Stimulated activated naive B cell treated with anti-CD40 and anti-IgM and Interleukin-4, amounts not matched to agents 10 μg/mL and 1 μg/mL and 100 μg/mL, for 72 hours (primary cell): ENCODE measurements around the gene YAP1.

ENCODE experiments used
- ATAC-seq, 2 donors: fragments of 150-1000 bp; cut with Tn5 transposase; replicated peaks; 2 replicates each; pipeline ENCODE4 v1.10.0; 2021; ENCODE audit warnings: moderate library complexity in 1 of 2
- DNase-seq: peaks from one replicate; pipeline ENCODE4 v3.0.0; 2021
- H3K27ac Mint-ChIP-seq: one replicate; pipeline ENCODE4 v1.8.0; 2022; ENCODE audit warnings: mild to moderate bottlenecking, mixed read lengths
- H3K27me3 Mint-ChIP-seq, 2 donors: one replicate each; pipeline ENCODE4 v1.8.0; 2022; ENCODE audit warnings: mixed read lengths in 2 of 2
- H3K36me3 Mint-ChIP-seq, 2 donors: one replicate each; pipeline ENCODE4 v1.8.0; 2022; ENCODE audit warnings: mixed read lengths in 2 of 2, mild to moderate bottlenecking in 1 of 2
- H3K4me1 Mint-ChIP-seq, 2 donors: one replicate each; pipeline ENCODE4 v1.8.0; 2022; ENCODE audit warnings: mixed read lengths in 2 of 2, mild to moderate bottlenecking in 1 of 2
- H3K4me3 Mint-ChIP-seq, 2 donors: one replicate each; pipeline ENCODE4 v1.8.0; 2022; ENCODE audit warnings: mild to moderate bottlenecking in 2 of 2, mixed read lengths in 2 of 2, moderate library complexity in 1 of 2
- H3K9me3 Mint-ChIP-seq, 2 donors: one replicate each; pipeline ENCODE4 v1.8.0; 2022; ENCODE audit warnings: mixed read lengths in 2 of 2, mild to moderate bottlenecking in 1 of 2

Gene YAP1

GRCh38 chr11:102158164-102158735 is 48.0 kb downstream of the YAP1 start:
- DNase-seq (no peak), ATAC-seq (no peak)
- Mint-ChIP-seq H3K27me3 (peaks cover 0 to 8% of the 10 kb centered on the region in 2 donors), H3K27ac (no peak overlapping the region), H3K9me3 (no peaks in the 10 kb centered on the region), H3K36me3 (no peaks in the 10 kb centered on the region), H3K4me1 (no peaks in the 10 kb centered on the region), H3K4me3 (no peak overlapping the region)

- H3K27ac Mint-ChIP-seq, result no peak overlapping the region
- ATAC-seq (no peak), DNase-seq (no peak)
- no peak overlapping the region for H3K4me3 Mint-ChIP-seq
- H3K4me1 Mint-ChIP-seq, result no peaks in the 10 kb centered on the region
- H3K9me3 Mint-ChIP-seq, result no peaks in the 10 kb centered on the region
- peaks cover 4 to 7% of the 10 kb centered on the region in 2 donors for H3K27me3 Mint-ChIP-seq
- H3K36me3 Mint-ChIP-seq, result no peaks in the 10 kb centered on the region
Observed at GRCh38 chr11:102163368-102163767, 53.1 kb downstream of the YAP1 start.

- Mint-ChIP-seq H3K4me3 (no peak overlapping the region), H3K36me3 (no peaks in the 10 kb centered on the region), H3K9me3 (no peaks in the 10 kb centered on the region), H3K27me3 (peaks cover 7 to 11% of the 10 kb centered on the region in 2 donors), H3K27ac (no peak overlapping the region), H3K4me1 (no peaks in the 10 kb centered on the region)
- DNase-seq (no peak), ATAC-seq (no peak)
Observed at GRCh38 chr11:102166175-102167064, 56.2 kb downstream of the YAP1 start.

GRCh38 chr11:102168481-102168880 is 58.2 kb downstream of the YAP1 start:
- peaks cover 21% of the 10 kb centered on the region in 2 donors for H3K27me3 Mint-ChIP-seq
- H3K4me3 Mint-ChIP-seq, result no peak overlapping the region
- no peak overlapping the region for H3K27ac Mint-ChIP-seq
- ATAC-seq, result no peak
- H3K4me1 Mint-ChIP-seq, result no peaks in the 10 kb centered on the region
- no peaks in the 10 kb centered on the region for H3K36me3 Mint-ChIP-seq
- H3K9me3 Mint-ChIP-seq, result no peaks in the 10 kb centered on the region
- no peak for DNase-seq

GRCh38 chr11:102171101-102171500 is 60.9 kb downstream of the YAP1 start:
- ATAC-seq, result no peak
- no peak for DNase-seq

GRCh38 chr11:102172127-102172848 is 62.0 kb downstream of the YAP1 start:
- ATAC-seq, result no peak
- Mint-ChIP-seq H3K27me3 (peaks cover 17 to 19% of the 10 kb centered on the region in 2 donors), H3K36me3 (no peaks in the 10 kb centered on the region), H3K9me3 (no peaks in the 10 kb centered on the region), H3K27ac (peak overlapping the region; percentile 10), H3K4me1 (no peaks in the 10 kb centered on the region), H3K4me3 (no peak overlapping the region)
- DNase-seq, result no peak

More at GRCh38 chr11:102171101-102171500, 60.9 kb downstream of the YAP1 start:
- Mint-ChIP-seq H3K9me3 (no peaks in the 10 kb centered on the region), H3K4me1 (no peaks in the 10 kb centered on the region), H3K4me3 (no peak overlapping the region), H3K27ac (no peak overlapping the region), H3K36me3 (no peaks in the 10 kb centered on the region), H3K27me3 (peaks cover 17% of the 10 kb centered on the region in 2 donors)

GRCh38 chr11:102177126-102177525 is 66.9 kb downstream of the YAP1 start:
- Mint-ChIP-seq H3K4me3 (no peak overlapping the region), H3K27me3 (peaks cover 7 to 15% of the 10 kb centered on the region in 2 donors), H3K9me3 (no peaks in the 10 kb centered on the region), H3K27ac (no peak overlapping the region), H3K36me3 (no peaks in the 10 kb centered on the region), H3K4me1 (no peaks in the 10 kb centered on the region)
- DNase-seq (no peak), ATAC-seq (no peak)

GRCh38 chr11:102177974-102178631 is 67.9 kb downstream of the YAP1 start:
- no peaks in the 10 kb centered on the region for H3K36me3 Mint-ChIP-seq
- no peak overlapping the region for H3K4me3 Mint-ChIP-seq
- peaks cover 0 to 5% of the 10 kb centered on the region in 2 donors for H3K27me3 Mint-ChIP-seq
- DNase-seq, result no peak
- no peak overlapping the region for H3K27ac Mint-ChIP-seq
- ATAC-seq, result no peak
- H3K9me3 Mint-ChIP-seq, result no peaks in the 10 kb centered on the region
- no peaks in the 10 kb centered on the region for H3K4me1 Mint-ChIP-seq

- H3K4me3 Mint-ChIP-seq, result no peak overlapping the region
- ATAC-seq, result no peak
Observed at GRCh38 chr11:102179371-102179770, 69.1 kb downstream of the YAP1 start.

GRCh38 chr11:102184269-102184987 is 74.2 kb downstream of the YAP1 start:
- Mint-ChIP-seq H3K27ac (no peak overlapping the region), H3K4me3 (no peak overlapping the region), H3K9me3 (no peaks in the 10 kb centered on the region), H3K4me1 (no peaks in the 10 kb centered on the region), H3K27me3 (peaks cover 9 to 15% of the 10 kb centered on the region in 2 donors), H3K36me3 (no peaks in the 10 kb centered on the region)
- ATAC-seq (no peak), DNase-seq (no peak)

More at GRCh38 chr11:102179371-102179770, 69.1 kb downstream of the YAP1 start:
- H3K36me3 Mint-ChIP-seq, result no peaks in the 10 kb centered on the region
- peaks cover 0 to 5% of the 10 kb centered on the region in 2 donors for H3K27me3 Mint-ChIP-seq
- H3K4me1 Mint-ChIP-seq, result no peaks in the 10 kb centered on the region
- H3K9me3 Mint-ChIP-seq, result no peaks in the 10 kb centered on the region
- no peak for DNase-seq
- H3K27ac Mint-ChIP-seq, result no peak overlapping the region

GRCh38 chr11:102186551-102187191 is 76.4 kb downstream of the YAP1 start:
- Mint-ChIP-seq H3K27ac (no peak overlapping the region), H3K36me3 (no peaks in the 10 kb centered on the region), H3K9me3 (no peaks in the 10 kb centered on the region), H3K4me1 (no peaks in the 10 kb centered on the region), H3K27me3 (peaks cover 9 to 15% of the 10 kb centered on the region in 2 donors), H3K4me3 (no peak overlapping the region)
- no peak for DNase-seq
- ATAC-seq, result no peak

GRCh38 chr11:102187416-102188151 is 77.3 kb downstream of the YAP1 start:
- no peak overlapping the region for H3K27ac Mint-ChIP-seq
- DNase-seq (no peak), ATAC-seq (no peak)
- no peaks in the 10 kb centered on the region for H3K4me1 Mint-ChIP-seq
- H3K4me3 Mint-ChIP-seq, result no peak overlapping the region
- H3K9me3 Mint-ChIP-seq, result no peaks in the 10 kb centered on the region
- peaks cover 15 to 16% of the 10 kb centered on the region in 2 donors for H3K27me3 Mint-ChIP-seq
- H3K36me3 Mint-ChIP-seq, result no peaks in the 10 kb centered on the region

GRCh38 chr11:102188488-102188887 is 78.2 kb downstream of the YAP1 start:
- no peaks in the 10 kb centered on the region for H3K4me1 Mint-ChIP-seq
- ATAC-seq (no peak), DNase-seq (no peak)
- H3K36me3 Mint-ChIP-seq, result no peaks in the 10 kb centered on the region
- H3K9me3 Mint-ChIP-seq, result no peaks in the 10 kb centered on the region
- no peak overlapping the region for H3K27ac Mint-ChIP-seq
- H3K27me3 Mint-ChIP-seq, result peaks cover 15 to 17% of the 10 kb centered on the region in 2 donors
- no peak overlapping the region for H3K4me3 Mint-ChIP-seq
